ENCODE data around the gene SPTY2D1.

SPTY2D1 gene

DNA sequence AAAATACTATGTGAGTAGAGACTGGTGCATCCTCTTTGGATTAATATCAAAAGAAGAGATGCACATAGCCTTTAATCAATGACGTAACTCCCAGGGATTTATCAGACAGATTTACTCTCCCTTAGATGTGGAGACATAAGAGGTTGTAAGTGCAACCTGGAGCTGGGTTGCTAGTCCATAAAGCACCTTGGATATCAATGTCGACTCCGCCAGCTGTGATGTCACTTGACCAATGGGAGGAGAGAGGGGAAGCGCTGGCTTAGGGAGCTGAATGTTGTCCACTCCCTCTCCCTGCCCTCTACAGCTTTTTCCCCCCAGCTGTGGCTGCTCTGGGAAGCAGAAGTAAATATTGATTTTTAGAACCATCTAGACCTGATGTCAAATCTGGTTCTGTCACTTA lies 35.6 kb upstream of the SPTY2D1 start:
- TF ChIP-seq EGR1 (IDR thresholded peaks at IDR 0.05), result no peak
- no peak for TF ChIP-seq TAF1 (IDR thresholded peaks at IDR 0.05; ENCODE audit: low read depth)
- TF ChIP-seq, protein P1, sequence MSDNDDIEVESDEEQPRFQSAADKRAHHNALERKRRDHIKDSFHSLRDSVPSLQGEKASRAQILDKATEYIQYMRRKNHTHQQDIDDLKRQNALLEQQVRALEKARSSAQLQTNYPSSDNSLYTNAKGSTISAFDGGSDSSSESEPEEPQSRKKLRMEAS (IDR thresholded peaks at IDR 0.05), result no peak
- no peak for TF ChIP-seq TEAD4 (IDR thresholded peaks at IDR 0.05)
- TF ChIP-seq RAD21 (IDR thresholded peaks at IDR 0.05; ENCODE audit: low read depth), result no peak
- TF ChIP-seq CEBPB (IDR thresholded peaks at IDR 0.05), result no peak
- TF ChIP-seq, protein P2, sequence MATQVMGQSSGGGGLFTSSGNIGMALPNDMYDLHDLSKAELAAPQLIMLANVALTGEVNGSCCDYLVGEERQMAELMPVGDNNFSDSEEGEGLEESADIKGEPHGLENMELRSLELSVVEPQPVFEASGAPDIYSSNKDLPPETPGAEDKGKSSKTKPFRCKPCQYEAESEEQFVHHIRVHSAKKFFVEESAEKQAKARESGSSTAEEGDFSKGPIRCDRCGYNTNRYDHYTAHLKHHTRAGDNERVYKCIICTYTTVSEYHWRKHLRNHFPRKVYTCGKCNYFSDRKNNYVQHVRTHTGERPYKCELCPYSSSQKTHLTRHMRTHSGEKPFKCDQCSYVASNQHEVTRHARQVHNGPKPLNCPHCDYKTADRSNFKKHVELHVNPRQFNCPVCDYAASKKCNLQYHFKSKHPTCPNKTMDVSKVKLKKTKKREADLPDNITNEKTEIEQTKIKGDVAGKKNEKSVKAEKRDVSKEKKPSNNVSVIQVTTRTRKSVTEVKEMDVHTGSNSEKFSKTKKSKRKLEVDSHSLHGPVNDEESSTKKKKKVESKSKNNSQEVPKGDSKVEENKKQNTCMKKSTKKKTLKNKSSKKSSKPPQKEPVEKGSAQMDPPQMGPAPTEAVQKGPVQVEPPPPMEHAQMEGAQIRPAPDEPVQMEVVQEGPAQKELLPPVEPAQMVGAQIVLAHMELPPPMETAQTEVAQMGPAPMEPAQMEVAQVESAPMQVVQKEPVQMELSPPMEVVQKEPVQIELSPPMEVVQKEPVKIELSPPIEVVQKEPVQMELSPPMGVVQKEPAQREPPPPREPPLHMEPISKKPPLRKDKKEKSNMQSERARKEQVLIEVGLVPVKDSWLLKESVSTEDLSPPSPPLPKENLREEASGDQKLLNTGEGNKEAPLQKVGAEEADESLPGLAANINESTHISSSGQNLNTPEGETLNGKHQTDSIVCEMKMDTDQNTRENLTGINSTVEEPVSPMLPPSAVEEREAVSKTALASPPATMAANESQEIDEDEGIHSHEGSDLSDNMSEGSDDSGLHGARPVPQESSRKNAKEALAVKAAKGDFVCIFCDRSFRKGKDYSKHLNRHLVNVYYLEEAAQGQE (IDR thresholded peaks at IDR 0.05; ENCODE audit: low read depth), result no peak
- no peak for TF ChIP-seq TCF12 (IDR thresholded peaks at IDR 0.05; ENCODE audit: low read depth)
- TF ChIP-seq EP300 (IDR thresholded peaks at IDR 0.05; ENCODE audit: borderline replicate concordance), result no peak
- no peak for TF ChIP-seq CREB1 (IDR thresholded peaks at IDR 0.05; ENCODE audit: low read depth)
- no peak for TF ChIP-seq YY1 (IDR thresholded peaks at IDR 0.05; ENCODE audit: low read depth)
- no peak for TF ChIP-seq NFIC (IDR thresholded peaks at IDR 0.05)
- TF ChIP-seq, protein P3, sequence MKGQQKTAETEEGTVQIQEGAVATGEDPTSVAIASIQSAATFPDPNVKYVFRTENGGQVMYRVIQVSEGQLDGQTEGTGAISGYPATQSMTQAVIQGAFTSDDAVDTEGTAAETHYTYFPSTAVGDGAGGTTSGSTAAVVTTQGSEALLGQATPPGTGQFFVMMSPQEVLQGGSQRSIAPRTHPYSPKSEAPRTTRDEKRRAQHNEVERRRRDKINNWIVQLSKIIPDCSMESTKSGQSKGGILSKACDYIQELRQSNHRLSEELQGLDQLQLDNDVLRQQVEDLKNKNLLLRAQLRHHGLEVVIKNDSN (IDR thresholded peaks at IDR 0.05), result no peak
- no peak for TF ChIP-seq FOXM1 (IDR thresholded peaks at IDR 0.05; ENCODE audit: borderline replicate concordance, low read depth)
- TF ChIP-seq ZBTB7A (IDR thresholded peaks at IDR 0.05; ENCODE audit: low read depth), result no peak

DNA sequence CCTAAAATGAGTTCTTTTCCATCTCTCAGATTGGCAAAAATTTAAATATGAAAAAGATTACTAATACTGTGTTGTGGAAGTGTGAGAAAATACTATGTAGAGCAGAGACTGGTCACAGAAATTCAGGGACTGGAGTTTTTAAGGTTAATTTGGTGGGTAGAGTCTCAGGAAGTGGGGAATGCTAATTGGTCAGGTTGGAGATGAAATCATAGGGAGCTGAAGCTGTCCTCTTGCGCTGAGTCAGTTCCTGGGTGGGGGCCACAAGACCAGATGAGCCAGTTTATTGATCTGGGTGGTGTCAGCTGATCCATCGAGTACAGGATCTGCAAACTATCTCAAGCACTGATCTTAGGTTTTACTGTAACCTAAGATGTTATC lies 35.1 kb upstream of the SPTY2D1 start:
- no peak for TF ChIP-seq TCF12 (IDR thresholded peaks at IDR 0.05; ENCODE audit: low read depth)
- TF ChIP-seq EP300 (IDR thresholded peaks at IDR 0.05; ENCODE audit: borderline replicate concordance), result no peak
- TF ChIP-seq TAF1 (IDR thresholded peaks at IDR 0.05; ENCODE audit: low read depth), result no peak
- TF ChIP-seq, protein P1 (IDR thresholded peaks at IDR 0.05), result no peak
- no peak for TF ChIP-seq CREB1 (IDR thresholded peaks at IDR 0.05; ENCODE audit: low read depth)
- TF ChIP-seq RAD21 (IDR thresholded peaks at IDR 0.05; ENCODE audit: low read depth), result no peak
- TF ChIP-seq EGR1 (IDR thresholded peaks at IDR 0.05), result no peak
- TF ChIP-seq FOXM1 (IDR thresholded peaks at IDR 0.05; ENCODE audit: borderline replicate concordance, low read depth), result no peak
- TF ChIP-seq CEBPB (IDR thresholded peaks at IDR 0.05), result no peak
- TF ChIP-seq, protein P3 (IDR thresholded peaks at IDR 0.05), result no peak
- no peak for TF ChIP-seq NFIC (IDR thresholded peaks at IDR 0.05)
- no peak for TF ChIP-seq TEAD4 (IDR thresholded peaks at IDR 0.05)
- no peak for TF ChIP-seq ZBTB7A (IDR thresholded peaks at IDR 0.05; ENCODE audit: low read depth)
- no peak for TF ChIP-seq YY1 (IDR thresholded peaks at IDR 0.05; ENCODE audit: low read depth)

DNA sequence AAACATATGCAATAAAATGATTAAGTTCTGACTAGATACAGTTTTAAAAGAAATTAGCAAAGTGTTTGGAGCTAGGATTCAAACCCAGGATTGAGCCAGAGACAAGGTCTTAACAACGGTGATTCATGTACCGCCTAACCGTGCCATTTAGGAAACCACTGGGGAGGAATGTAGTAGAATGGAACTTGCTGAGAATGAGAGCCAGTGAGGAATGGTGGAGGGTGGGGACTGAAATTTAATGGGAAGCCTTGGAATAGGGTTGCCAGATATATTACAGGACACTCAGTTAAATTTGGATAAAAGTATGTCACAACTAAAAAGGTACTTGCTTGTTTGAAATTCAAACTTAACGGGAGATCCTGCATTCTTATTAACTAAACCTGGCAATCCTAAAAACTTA lies 34.0 kb upstream of the SPTY2D1 start:
- TF ChIP-seq ZBTB7A (IDR thresholded peaks at IDR 0.05; ENCODE audit: low read depth) (no peak), FOXM1 (IDR thresholded peaks at IDR 0.05; ENCODE audit: borderline replicate concordance, low read depth) (no peak), NFIC (IDR thresholded peaks at IDR 0.05) (no peak), EGR1 (IDR thresholded peaks at IDR 0.05) (no peak), EP300 (IDR thresholded peaks at IDR 0.05; ENCODE audit: borderline replicate concordance) (no peak), TAF1 (IDR thresholded peaks at IDR 0.05; ENCODE audit: low read depth) (no peak)
- TF ChIP-seq, protein P1 (IDR thresholded peaks at IDR 0.05), result no peak

GRCh38 chr11:18657673-18658072 lies 23.5 kb upstream of the SPTY2D1 start:
- TF ChIP-seq NFIC (IDR thresholded peaks at IDR 0.05), result no peak
- TF ChIP-seq EP300 (IDR thresholded peaks at IDR 0.05; ENCODE audit: borderline replicate concordance), result no peak
- no peak for TF ChIP-seq TAF1 (IDR thresholded peaks at IDR 0.05; ENCODE audit: low read depth)
- no peak for TF ChIP-seq CEBPB (IDR thresholded peaks at IDR 0.05)
- no peak for TF ChIP-seq CREB1 (IDR thresholded peaks at IDR 0.05; ENCODE audit: low read depth)
- no peak for TF ChIP-seq RAD21 (IDR thresholded peaks at IDR 0.05; ENCODE audit: low read depth)
- no peak for TF ChIP-seq TEAD4 (IDR thresholded peaks at IDR 0.05)
- TF ChIP-seq, protein P1 (IDR thresholded peaks at IDR 0.05), result no peak
- TF ChIP-seq, protein P3 (IDR thresholded peaks at IDR 0.05), result no peak
- TF ChIP-seq, protein P2 (IDR thresholded peaks at IDR 0.05; ENCODE audit: low read depth), result no peak
- no peak for TF ChIP-seq EGR1 (IDR thresholded peaks at IDR 0.05)
- no peak for TF ChIP-seq FOXM1 (IDR thresholded peaks at IDR 0.05; ENCODE audit: borderline replicate concordance, low read depth)
- TF ChIP-seq YY1 (IDR thresholded peaks at IDR 0.05; ENCODE audit: low read depth), result no peak
- TF ChIP-seq TCF12 (IDR thresholded peaks at IDR 0.05; ENCODE audit: low read depth), result no peak
- TF ChIP-seq ZBTB7A (IDR thresholded peaks at IDR 0.05; ENCODE audit: low read depth), result no peak
